GM18508 (cell line): ENCODE data around the gene TFCP2L1.
"Not testable (repeated sequence)": the region's sequence is repeated elsewhere in the genome, so short reads cannot be mapped to it uniquely, and the experiment has no call there.

Experiments used
- ATAC-seq: cut with Tn5 transposase; IDR thresholded peaks from one replicate; pipeline ENCODE4 v1.9.1; 2021; ENCODE audit warnings: moderate number of reproducible peaks; ENCODE audit not compliant: insufficient read depth, unreplicated experiment

The TFCP2L1 gene

DNA sequence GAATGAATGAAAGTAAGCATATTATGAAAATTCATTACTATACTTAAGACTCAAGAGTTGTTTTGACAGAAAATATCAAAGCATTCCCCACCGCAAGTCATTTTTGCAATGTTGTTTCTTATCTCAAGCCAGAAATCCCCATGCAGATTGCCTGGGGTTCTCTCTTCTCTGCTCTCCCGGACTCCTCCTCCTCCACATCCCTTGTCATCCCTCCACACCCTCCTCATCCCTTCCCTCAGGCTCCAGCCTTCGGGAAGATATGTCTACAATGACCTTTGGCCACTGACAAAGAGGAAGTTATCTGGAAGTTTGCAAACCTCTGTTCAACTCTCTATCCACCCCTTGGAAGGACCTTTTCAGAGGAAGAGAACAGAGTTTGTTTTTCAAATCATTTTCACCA is 11.9 kb downstream of the TFCP2L1 start:
- no peak for ATAC-seq

DNA sequence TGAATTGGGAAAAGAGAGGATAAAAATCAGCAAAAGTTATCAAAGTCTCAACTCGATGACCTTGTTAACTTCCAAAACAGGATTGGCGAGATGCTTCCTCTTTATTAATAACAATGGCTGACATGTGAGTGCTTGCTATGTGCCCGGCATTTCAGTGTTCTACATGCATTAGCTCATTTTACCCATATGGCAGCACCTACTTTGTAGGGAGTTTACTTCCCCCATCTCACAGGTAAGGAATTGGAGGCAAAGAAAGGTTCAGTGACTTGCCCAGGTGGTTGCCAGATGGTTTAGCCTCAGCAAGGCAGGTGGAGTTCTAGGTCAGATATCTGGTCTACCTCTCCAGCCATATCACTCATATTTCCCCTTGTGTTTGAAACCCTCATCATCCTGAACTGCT is 12.4 kb downstream of the TFCP2L1 start:
- no peak for ATAC-seq

DNA sequence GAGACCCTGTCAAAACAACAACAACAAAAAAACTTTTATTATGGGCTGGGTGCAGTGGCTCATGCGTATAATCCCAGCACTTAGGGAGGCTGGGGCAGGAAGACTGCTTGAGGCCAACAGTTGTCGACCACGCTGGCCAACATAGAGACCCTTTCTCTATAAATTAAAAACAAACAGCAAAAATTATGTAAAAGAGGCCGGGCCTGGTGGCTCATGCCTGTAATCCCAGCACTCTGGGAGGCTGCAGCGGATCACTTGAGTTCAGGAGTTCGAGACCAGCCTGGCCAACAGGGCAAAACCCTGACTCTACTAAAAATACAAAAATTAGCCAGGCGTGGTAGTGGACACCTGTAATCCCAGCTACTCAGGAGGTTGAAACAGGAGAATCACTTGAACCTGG is 15.6 kb downstream of the TFCP2L1 start:
- ATAC-seq: not testable (repeated sequence)

DNA sequence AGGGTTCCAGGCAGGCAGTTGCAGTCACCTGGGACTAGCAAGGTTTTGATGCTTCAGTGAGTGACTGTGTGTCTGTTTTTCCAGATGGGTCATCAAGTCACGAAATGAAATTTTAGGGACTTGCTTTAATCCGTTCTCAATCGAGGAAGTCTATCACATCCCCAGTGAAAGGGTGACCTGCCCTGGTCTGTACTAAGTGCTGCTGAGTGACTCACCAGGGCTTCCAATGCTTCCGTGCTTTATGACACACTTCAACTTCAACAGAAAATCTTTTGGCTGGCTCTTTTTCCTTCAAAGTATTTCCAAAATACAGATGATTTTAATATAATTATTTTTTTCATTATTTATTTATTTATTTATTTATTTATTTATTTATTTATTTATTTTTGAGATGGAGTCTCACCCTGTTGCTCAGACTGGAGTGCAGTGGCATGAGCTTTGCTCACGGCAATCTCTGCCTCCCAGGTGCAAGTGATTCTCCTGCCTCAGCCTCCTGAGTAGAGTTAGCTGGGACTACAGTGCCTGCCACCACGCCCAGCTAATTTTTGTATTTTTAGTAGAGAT is 18.4 kb downstream of the TFCP2L1 start:
- no peak for ATAC-seq

DNA sequence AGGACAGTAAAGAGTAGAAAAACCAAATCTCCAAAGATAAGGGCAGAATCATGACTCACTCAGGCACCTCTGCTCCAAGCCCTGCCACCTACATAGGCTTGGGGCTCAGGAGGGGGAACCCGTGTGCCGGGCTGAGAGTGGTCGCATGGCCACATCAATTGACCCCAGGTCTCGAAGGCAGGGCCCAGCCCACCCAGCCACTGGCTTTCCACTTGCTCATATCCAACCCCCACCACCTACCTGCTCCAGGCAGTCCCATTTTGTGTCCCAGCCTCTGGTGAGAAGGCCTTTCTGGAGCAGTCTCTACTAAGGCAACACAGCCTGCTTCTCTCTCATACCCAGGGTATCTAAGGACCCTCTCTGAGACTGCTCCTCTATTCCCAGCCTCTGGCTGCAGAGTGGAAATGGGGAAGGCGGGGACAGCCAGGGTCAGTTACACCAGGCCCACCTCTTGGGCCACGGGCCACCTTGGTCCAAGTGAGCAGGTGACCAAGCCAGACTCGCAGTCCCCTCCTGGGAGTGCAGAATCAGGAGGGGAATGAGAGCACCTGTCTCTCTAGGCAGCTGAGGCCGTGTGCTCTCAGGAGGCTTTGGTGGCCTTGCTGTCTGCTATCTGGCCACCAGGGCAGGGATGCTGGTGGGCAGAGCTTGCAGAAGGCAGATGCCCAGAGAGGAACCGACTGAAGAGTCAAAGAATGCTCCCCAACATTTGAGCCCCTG is 20.8 kb downstream of the TFCP2L1 start:
- ATAC-seq: no peak

DNA sequence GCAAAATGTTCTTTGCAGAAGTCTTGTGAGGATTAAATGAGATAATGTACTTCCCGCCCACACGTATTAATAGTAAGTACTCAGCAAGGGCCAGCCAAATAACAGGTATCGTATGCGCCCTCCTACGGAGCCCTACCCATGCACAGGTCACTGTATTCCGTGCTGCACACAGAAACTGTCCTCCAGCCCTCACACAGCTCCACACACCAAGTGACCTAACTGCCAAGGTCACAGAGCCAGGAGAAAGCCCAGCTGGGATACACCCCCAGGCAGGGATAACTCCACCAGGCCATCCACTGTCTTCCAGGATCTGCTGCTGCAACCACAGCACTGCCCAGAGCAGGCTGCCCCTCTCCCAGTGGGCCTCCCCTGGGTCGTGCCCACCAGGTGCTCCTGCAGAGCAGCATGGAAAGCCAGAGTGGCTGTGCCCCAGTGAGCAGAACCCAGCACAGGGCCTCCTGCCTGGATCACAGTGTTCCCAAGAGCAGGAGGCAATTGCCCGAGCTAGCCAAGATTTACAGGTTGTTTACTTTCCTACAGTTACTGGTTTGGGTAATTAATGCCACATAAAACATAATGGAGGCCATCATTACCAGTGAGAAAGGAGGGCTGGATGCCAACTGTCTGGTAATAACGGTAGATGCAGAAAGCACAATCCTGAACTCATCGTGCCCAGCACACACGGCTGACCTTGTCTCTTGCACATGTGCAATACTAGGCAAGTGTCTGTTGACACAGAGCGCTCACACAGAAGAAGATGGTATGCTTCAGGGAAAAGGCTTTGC is 24.4 kb downstream of the TFCP2L1 start:
- ATAC-seq: no peak

DNA sequence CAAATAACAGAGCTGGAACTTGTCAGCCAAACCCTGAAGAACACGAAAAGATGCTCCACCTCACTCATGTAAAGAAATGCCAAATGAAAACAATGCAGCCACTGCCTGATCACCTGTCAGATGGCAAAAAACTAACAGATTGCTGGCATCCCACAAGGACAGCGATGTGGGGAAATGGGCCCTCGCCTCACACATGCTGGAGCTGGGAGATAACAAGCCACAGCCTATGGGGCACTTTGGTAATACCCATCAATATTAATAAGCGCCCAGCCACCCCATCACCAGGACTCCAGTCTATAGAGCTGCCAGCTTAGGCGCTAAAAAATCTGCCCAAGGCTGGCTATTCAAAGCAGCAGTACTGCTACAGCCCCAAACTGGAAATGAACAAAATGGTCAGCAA is 27.0 kb downstream of the TFCP2L1 start:
- ATAC-seq: no peak

DNA sequence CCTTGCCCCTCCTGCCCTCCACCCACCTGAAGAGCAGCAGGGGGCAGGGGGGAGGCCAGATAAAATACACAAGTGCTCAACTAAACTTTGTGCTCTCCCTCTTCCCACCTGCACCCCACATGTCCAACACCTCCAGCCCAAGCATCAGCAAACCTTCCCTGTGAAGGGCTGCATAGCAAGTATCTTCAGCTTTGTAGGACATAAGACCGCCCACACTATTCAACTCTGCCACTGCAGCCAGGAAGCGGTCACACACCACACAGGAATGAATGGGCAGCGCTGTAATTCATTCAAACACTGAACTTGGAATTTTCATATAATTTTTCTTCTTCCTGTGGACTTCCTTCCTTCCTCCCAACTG is 27.5 kb downstream of the TFCP2L1 start:
- no peak for ATAC-seq

DNA sequence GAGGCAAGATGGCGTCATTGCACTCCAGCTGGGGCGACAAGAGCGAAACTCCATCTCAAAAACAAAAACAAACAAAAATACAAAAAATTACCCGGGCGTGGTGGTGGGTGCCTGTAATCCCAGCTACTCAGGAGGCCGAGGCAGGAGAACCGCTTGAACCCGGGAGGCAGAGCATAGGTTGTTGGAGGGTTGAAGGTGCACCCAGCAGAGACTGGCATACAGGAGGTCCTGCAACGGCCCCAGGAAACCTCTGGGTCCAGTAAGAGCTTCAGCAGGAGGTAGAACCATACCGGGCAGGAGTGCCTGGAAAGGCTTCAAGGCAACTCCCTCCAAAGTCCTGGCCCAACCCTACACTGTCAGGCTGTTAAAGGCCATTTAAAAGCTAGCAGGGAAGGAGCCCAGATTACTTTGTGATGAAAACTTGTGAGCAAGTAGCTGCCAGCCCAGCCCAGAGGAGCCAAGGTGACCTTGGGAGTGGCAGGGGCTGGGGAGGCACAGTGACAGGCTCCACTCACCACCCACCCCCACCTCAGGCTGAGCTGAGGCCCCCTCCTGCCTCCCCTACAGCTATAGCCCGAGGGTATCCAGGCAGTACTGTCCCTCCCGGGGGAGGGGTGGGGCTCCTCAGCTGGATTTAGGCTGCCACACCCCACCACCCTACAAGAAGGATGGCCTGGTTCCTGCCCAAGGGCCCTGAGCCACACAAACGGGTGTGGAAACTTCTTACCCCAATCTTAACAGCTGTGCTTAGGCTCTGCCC is 28.1 kb downstream of the TFCP2L1 start:
- no peak for ATAC-seq

DNA sequence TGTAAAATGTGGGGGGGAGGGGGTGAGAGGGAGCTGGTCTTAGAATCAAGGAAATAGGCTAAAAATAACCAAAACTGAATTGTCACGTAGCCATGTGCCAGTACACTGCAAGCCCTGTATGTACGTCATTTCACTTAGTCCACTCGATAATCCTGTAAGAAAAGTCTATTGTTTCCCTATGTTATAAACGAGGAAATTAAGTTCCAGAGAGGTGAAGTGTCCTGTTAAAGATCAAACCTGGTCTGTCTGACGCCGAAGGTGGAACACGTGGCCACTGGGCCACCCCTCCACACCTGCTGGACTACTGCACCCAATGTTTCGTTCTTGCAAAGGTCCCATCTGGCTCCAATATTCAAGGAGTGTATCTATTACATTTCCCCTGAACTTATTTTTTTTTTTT is 29.6 kb downstream of the TFCP2L1 start:
- ATAC-seq: no peak

DNA sequence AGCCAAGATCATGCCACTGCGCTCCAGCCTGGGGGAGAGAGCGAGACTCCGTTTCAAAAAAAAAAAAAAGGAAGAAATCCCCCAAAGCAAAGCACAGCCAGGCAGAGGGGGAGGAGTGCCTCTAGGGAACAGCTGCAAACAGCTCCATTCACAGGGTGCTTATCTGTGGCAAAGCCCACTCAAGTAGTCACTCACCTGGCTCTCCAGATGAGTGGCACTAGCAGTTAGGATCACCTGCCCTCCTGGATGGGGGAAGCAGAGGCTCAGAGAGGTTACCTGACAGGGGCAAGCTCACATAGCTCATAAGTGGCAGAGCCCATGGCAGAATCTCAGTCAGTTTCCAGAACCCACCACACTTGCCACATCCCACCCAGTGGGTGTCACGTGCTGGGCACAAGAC is 30.3 kb downstream of the TFCP2L1 start:
- no peak for ATAC-seq

DNA sequence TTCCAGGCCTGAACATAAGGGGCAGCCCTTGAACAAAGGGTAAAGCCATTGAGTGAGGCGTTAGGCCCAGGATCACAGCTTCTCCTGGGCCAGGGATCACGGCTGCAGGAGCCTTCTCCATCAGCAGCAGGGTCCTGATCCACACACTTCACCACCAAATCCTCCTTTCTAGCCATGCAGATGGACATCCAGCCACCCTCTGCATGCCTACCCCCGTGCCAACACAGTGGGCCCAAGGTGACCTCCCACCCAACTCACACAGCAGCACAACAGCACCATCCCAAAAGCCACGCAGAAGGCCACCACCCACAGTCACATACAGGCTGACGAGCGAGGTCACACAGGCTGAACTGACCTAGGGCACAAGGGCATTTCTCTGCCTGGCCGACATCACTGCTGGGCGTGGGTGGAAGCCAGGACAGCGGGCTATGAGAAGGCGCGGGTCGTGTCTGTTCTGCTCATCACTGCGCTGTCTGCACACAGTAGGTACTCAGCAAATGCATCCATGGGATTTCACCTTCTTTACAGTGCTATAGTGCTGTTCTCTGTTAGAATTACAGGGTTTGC is 31.2 kb downstream of the TFCP2L1 start:
- no peak for ATAC-seq

DNA sequence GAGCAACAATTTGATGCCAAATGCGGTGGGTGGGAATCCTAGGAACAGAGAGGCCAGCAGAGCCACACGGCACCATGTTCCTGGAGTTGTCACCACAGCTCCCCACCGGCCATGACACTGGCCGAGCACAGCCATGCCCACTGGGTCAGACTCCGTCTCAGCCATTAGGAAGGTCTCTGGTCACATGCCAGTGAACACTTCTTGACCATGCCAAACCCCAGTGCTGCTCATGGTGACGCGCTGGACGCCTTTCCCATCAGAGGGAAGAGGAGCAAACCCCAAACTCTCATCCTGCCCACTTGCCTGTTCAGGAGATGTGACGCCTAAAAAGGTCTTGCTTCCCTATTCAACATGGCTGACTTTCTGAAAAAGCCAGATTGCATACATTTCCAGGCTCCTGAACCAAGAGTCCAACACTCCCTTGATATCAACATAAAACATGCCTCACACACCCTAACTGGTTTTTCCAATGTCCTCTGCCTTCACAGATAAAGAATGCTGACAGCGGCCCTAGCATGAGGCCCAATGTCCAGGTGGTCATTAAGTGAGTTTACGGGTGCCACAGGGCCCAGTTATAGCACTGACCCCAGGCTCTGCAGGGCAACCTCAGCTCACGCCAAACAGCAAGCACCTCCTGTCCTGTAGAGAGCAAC is 31.9 kb downstream of the TFCP2L1 start:
- no peak for ATAC-seq

DNA sequence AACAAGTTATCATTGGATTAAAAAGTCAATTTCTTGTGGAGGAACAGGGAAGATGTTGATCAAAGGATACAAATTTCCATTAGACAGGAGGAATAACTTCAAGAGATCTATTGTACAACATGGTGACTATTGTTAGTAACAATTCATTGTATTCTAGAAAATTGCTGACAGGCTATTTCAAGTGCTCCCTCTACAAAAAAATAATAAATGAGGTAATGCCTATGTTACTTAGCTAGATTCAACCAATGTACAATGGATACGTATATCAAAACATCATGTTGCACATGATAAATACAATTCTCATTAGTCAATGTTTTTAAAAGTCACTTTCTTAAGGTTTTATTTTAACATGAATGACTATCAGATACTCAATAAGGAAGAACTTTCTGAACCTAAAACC is 33.5 kb downstream of the TFCP2L1 start:
- no peak for ATAC-seq

DNA sequence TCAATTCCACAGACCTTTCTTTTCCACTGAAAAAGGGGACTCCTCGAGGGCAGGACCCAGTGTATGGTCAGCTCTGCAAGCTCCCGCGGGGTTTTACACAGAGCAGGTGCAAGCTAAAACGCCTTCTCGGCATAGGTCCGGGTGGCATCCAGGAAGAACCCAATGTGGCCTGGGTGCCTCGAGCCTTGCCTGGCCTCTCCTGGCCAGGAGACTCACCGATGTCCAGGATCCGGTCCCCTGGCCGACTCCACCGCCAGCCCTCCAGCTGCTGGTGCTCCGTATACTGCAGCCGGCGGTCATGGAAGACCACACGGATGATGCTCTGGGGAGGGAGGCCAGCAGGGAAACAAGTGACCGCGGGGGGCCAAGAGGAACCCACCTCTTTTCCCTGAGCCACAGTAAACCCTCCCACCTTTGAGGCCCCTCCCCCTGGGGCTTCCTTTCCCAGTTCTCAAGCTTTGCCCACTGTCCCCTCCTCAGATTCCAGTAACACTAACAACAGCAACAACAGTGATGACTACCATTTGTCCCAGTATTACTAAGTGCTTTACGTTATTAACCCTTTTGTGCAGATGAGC is 36.1 kb downstream of the TFCP2L1 start:
- no peak for ATAC-seq

DNA sequence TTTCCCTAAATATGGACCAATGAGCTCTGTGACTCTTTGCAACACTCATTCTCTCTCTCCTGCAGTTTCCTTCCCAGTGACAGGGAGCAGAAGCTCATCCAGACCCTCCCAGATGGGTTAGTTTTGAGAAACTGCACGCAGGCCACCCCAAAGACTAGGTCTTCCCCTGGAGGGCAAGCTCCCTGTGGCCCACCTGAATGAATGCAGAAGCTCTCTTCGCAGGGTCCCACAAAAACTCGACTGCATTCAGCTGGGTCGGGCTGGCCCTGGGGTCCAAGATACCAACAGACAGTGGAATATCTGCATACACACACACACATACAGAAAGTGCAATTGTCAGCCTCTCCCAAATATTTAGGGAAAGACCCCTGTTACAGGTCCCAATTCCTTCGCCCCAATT is 37.0 kb downstream of the TFCP2L1 start:
- ATAC-seq: no peak

DNA sequence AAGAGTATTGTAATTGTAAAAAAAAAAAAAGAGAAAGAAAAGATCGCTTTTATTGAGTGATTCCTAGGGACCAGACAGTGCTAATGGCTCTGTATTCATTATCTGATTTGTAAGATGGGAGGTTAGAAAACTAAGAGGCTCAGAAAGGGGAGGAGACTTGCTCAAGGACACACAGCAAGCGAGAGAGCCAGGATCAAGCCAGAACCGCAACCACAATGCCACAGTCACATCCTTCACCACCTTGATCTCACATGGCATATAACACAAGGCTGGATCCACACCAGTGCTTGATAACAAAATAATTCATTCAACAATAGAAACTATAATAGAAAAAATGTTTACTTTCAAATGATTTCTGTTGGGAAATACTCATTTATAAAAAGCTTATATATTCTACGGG is 37.5 kb downstream of the TFCP2L1 start:
- no peak for ATAC-seq

DNA sequence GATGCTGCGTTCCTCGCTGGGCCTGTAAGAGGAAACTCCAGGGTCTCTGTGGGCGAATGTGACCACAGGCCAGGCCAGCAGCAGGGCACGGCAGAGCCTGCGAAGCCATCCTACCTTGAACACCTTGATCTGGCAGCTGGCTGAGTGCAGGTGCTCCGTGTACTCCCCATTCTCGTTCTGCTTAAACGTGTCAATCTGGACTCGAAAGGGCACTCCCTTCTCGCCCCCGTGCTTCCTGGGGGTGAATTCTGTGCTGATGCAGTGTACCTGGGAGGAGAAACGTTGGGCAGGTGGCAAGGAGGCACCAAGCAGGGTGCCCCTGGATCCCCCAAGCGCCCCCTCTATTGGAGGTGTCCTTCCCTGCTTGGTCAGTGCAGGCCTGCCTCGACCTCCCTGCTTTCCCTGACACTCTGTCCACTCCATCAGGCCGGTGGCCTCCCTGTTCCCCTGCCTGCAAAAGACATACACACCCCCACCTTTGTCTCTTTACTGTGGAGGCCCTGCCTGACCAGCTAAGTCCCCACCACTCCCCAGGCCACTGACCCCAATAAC is 38.2 kb downstream of the TFCP2L1 start:
- no peak for ATAC-seq

DNA sequence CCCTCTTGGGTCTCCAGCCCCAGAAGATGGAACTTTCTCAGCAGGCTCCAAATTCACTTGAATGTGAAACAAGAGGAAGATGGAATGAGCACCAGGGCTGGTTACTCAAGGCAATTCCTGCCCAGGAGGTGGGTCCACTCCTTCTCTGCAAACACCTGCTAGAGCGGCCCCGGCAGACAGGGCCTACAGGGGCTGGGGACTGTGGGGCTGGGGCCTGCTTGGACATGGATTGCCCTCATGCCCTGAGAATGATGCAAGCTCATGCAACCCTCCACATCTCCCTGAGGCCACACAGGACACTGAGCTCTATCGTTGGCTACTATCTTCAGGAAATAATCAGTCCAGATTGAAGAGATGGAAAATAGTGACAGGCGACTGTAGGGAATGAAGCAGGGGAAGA is 39.1 kb downstream of the TFCP2L1 start:
- ATAC-seq: no peak
